ENCODE measurements around the gene CCDC194. TPM values are rescaled to one million over a fixed set of nuclear protein-coding genes. Genes with fewer than 3 reads are reported as not detected.

The CCDC194 gene
- total RNA-seq, 1 donor from 2014 or later = not detected

DNA sequence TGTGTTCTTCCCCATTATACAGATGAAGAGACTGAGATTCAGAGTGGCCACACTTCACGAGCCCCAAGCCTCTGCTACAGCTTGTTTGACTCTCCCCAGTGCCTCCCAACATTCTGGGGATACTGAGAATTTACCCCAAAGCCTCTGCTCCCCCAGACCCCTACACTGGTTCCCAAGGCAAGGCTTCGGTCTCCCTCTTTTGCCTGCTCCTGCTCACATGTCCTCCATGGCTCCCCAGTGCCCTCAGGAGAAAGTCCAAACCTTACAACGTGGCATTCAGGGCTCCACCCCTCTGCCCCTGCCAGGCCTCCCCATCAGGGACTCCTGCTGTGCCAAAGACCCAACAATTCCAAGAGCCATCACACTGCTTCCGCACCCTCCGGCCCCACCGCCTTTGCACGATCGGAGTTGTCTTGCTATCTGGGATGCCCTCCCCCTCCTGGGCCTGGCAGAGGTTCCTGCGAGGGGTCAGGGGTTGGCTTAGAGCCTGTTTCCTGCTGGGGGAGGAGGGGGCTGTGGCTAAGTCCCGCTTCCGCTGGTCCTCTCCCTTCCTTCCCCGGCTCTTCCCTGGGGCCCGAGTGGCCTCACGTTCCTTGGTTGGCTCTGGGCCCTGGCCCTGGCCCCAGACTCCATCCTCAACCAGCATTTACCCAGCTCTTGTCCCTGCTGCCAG is 41.3 kb downstream of the CCDC194 start:
- H3K36me3 ChIP-seq = no peaks in the 10 kb centered on the region
- no peaks in the 10 kb centered on the region for H3K9me3 ChIP-seq
- H3K4me1 ChIP-seq = peaks cover 5 to 16% of the 10 kb centered on the region in 2 donors
- no peaks in the 10 kb centered on the region for H3K27me3 ChIP-seq
- no peak for DNase-seq (ENCODE audit: low spot score in 2 of 2)
- H3K27ac ChIP-seq = peak overlapping the region; percentile 37 to 60
- TF ChIP-seq CTCF (IDR thresholded peaks at IDR 0.05) = no peak
- no peak overlapping the region for H3K4me3 ChIP-seq
- intact Hi-C loops (cut with DNase I) = no loop called here

DNA sequence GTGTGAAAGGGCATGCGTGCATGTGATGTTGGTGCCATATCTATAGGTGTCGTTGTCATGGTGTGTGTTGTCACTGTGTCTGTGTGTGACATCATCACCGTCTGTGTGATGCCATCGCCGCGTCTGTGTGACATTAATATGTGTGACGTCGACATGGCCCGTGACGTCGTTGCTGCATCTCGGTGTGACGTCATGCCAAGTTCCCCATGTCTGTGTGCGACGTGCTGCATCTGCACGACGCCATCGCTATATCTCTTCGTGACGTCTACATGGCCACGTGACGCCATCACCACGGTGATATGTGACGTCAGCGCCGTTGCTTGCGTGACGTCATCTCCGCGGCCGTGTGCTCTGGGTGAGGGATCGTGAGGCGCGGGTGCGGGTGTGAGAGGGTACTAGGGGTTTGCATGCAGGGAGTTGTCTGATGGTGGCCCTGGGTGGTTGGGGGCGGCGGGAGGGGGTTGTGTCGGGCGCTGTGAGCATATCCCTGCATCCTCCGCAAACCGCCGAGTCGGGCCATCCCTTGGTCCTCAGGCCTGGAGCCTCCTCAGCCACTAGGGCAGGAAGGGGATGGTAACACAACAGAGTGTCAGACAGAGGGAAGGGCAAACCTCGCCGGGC is 42.1 kb downstream of the CCDC194 start:
- intact Hi-C loops (cut with DNase I) = no loop called here

GRCh38 chr19:17348700-17349099 is 45.3 kb downstream of the CCDC194 start:
- no peak for TF ChIP-seq CTCF (IDR thresholded peaks at IDR 0.05)
- Histone ChIP-seq H3K4me1 (peaks cover 5 to 32% of the 10 kb centered on the region in 2 donors), H3K9me3 (no peaks in the 10 kb centered on the region), H3K4me3 (peak overlapping the region in 1 of 2 donors; percentile 34), H3K27me3 (no peaks in the 10 kb centered on the region), H3K36me3 (no peaks in the 10 kb centered on the region), H3K27ac (peak overlapping the region; percentile 87 to 90)
- peak; percentile 40 to 92 for DNase-seq (ENCODE audit: low spot score in 2 of 2)
- intact Hi-C loops (cut with DNase I) = no loop called here

More for the DNA sequence above, 42.1 kb downstream of the CCDC194 start:
- no peaks in the 10 kb centered on the region for H3K36me3 ChIP-seq
- TF ChIP-seq CTCF (IDR thresholded peaks at IDR 0.05) = no peak
- no peak for DNase-seq (ENCODE audit: low spot score in 2 of 2)
- peaks cover 5 to 25% of the 10 kb centered on the region in 2 donors for H3K4me1 ChIP-seq
- no peaks in the 10 kb centered on the region for H3K27me3 ChIP-seq
- no peaks in the 10 kb centered on the region for H3K9me3 ChIP-seq
- H3K27ac ChIP-seq = no peak overlapping the region
- H3K4me3 ChIP-seq = no peak overlapping the region

- peaks cover 0 to 3% of the 10 kb centered on the region in 2 donors for H3K36me3 ChIP-seq
- peak overlapping the region; percentile 87 to 90 for H3K27ac ChIP-seq
- H3K4me1 ChIP-seq = peaks cover 5 to 32% of the 10 kb centered on the region in 2 donors
- H3K27me3 ChIP-seq = no peaks in the 10 kb centered on the region
- H3K4me3 ChIP-seq = no peak overlapping the region
- intact Hi-C loops (cut with DNase I) = loop anchor here (2.0 kb wide), 1 partner anchor 121 kb away; no protein-coding TSS in a partner anchor
- DNase-seq (ENCODE audit: low spot score in 2 of 2) = no peak
- no peak for TF ChIP-seq CTCF (IDR thresholded peaks at IDR 0.05)
- no peaks in the 10 kb centered on the region for H3K9me3 ChIP-seq
Observed at GRCh38 chr19:17347877-17348276, 46.1 kb downstream of the CCDC194 start.

DNA sequence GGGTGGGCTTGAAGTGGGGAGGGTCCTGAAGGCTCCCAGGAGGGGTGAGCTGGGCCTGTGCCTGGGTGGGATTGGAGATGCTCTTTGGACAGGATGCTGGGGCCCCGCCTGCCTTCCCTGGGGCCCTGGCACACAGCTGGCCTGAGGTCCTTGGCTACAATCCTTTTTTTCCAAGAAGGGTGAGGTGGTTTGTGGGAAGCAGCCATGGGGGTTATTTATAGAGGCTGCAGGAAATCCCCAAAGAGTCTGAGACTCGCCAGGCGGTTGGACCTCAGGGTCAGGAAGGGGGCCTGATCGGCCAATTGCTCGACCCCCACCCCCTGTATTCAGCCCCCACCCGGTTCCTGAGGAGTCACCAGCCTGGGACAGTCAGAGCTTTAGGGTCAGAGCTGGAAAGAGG is 46.6 kb downstream of the CCDC194 start:
- Histone ChIP-seq H3K27ac (peak overlapping the region; percentile 87 to 90), H3K4me1 (peaks cover 5 to 32% of the 10 kb centered on the region in 2 donors), H3K36me3 (peaks cover 0 to 3% of the 10 kb centered on the region in 2 donors), H3K27me3 (no peaks in the 10 kb centered on the region), H3K9me3 (no peaks in the 10 kb centered on the region), H3K4me3 (no peak overlapping the region)
- peak in 1 of 2 donors; percentile 81 for DNase-seq (ENCODE audit: low spot score in 2 of 2)
- no peak for TF ChIP-seq CTCF (IDR thresholded peaks at IDR 0.05)
- intact Hi-C loops (cut with DNase I) = loop anchor here (2.0 kb wide), 1 partner anchor 121 kb away; no protein-coding TSS in a partner anchor
